HepG2 (cell line): Measurements from ENCODE around the gene YWHAB. TPM values are rescaled to one million over a fixed set of nuclear protein-coding genes. Genes with fewer than 3 reads are reported as not detected.
A peak's percentile ranks its signal among the peaks of the same experiment; 100 is the strongest.

Source experiments
- ARNT2 ChIP-seq: sonication (generic); formaldehyde crosslinking; IDR thresholded peaks from 2 replicates; pipeline ENCODE4 v1.8.0; 2022; ENCODE audit warnings: mild to moderate bottlenecking, low read depth, missing genetic modification reagents, moderate library complexity
- CBFB ChIP-seq: sonication (generic); formaldehyde crosslinking; IDR thresholded peaks from 2 replicates; pipeline ENCODE4 v1.4.0; 2020; ENCODE audit warnings: missing genetic modification reagents
- MED8 ChIP-seq: sonication (generic); formaldehyde crosslinking; IDR thresholded peaks from 2 replicates; pipeline ENCODE4 v1.8.1; 2023; ENCODE audit warnings: mild to moderate bottlenecking, missing genetic modification reagents; ENCODE audit not compliant: insufficient replicate concordance
- RBFOX2 ChIP-seq: fragments of 200-400 bp; formaldehyde crosslinking; IDR thresholded peaks from 2 replicates; pipeline ENCODE4 v1.6.1; 2017; ENCODE audit warnings: low read depth, mild to moderate bottlenecking, low read length
- RXRA ChIP-seq: sonication (generic); formaldehyde crosslinking; IDR thresholded peaks from 2 replicates; pipeline ENCODE4 v1.5.1; 2020; ENCODE audit warnings: missing genetic modification reagents
- TAF1 ChIP-seq: sonication (generic); formaldehyde crosslinking; IDR thresholded peaks from 2 replicates; pipeline ENCODE4 v1.4.0; 2020; ENCODE audit warnings: missing genetic modification reagents
- ZBTB14 ChIP-seq: sonication (generic); formaldehyde crosslinking; IDR thresholded peaks from 2 replicates; pipeline ENCODE4 v1.4.0; 2020; ENCODE audit warnings: missing genetic modification reagents
- ZBTB33 ChIP-seq: sonication (generic); formaldehyde crosslinking; IDR thresholded peaks from 2 replicates; pipeline ENCODE4 v1.4.0; 2020; ENCODE audit warnings: missing genetic modification reagents
- ZBTB46 ChIP-seq: sonication (generic); formaldehyde crosslinking; IDR thresholded peaks from 2 replicates; pipeline ENCODE4 v1.4.0; 2020; ENCODE audit warnings: mild to moderate bottlenecking, missing genetic modification reagents, borderline replicate concordance
- ZFP37 ChIP-seq: sonication (generic); formaldehyde crosslinking; IDR thresholded peaks from 2 replicates; pipeline ENCODE4 v1.4.0; 2020; ENCODE audit warnings: missing genetic modification reagents, borderline replicate concordance
- ZNF235 ChIP-seq: sonication (generic); formaldehyde crosslinking; IDR thresholded peaks from 2 replicates; pipeline ENCODE4 v1.8.1; 2023; ENCODE audit warnings: mild to moderate bottlenecking, missing genetic modification reagents, borderline replicate concordance
- ZNF275 ChIP-seq: sonication (generic); formaldehyde crosslinking; IDR thresholded peaks from 2 replicates; pipeline ENCODE4 v1.8.0; 2022; ENCODE audit warnings: missing genetic modification reagents, mild to moderate bottlenecking, inconsistent platforms, borderline replicate concordance
- ZNF646 ChIP-seq: sonication (generic); formaldehyde crosslinking; IDR thresholded peaks from 2 replicates; pipeline ENCODE4 v1.9.0; 2021; ENCODE audit warnings: mild to moderate bottlenecking, missing genetic modification reagents
- polyA plus RNA-seq, 8 experiments: library from polyadenylated mRNA; depleted of rRNA in 3 of 8; stranded (reverse) in 7 of 8; unstranded in 1 of 8; fragments of >200 nt; fragmentation: Illumina TruSeq in 4 of 8; extraction: Trizol in 4 of 8; gene quantifications; 2 replicates each; pipeline versions ENCODE4 v1.2.1 to v1.2.3, GENCODE V29; 2011 to 2016; ENCODE audit warnings: low read depth in 4 of 8, missing spikeins in 1 of 8, mixed read lengths in 1 of 8; ENCODE audit not compliant: insufficient read depth in 1 of 8
- total RNA-seq, 5 experiments: library from RNA; depleted of rRNA; stranded (reverse); fragments of >200 nt; fragmentation: Illumina TruSeq; extraction: Trizol; gene quantifications; 2 replicates each; pipeline ENCODE4 v1.2.3, GENCODE V29; 2016; ENCODE audit warnings: low read depth in 1 of 5

Gene YWHAB
- total and polyA plus RNA-seq, 2 of the 13 experiments (the other 11 are each of a cell fraction or from before 2014, with no cell fraction given): 77.2 to 121 TPM

- TF ChIP-seq ZNF275 (CRISPR knock-in tag): peak; percentile 45; the same call in 1 of the 2 replicates
- peak; percentile 74 for TF ChIP-seq RXRA
- TF ChIP-seq MED8 (CRISPR knock-in tag): no peak
- no peak for TF ChIP-seq ZBTB14 (CRISPR knock-in tag)
- no peak for TF ChIP-seq ZNF646 (CRISPR knock-in tag)
- TF ChIP-seq TAF1 (CRISPR knock-in tag): peak; percentile 93
- peak; percentile 97 for TF ChIP-seq ZNF235 (CRISPR knock-in tag)
- no peak for TF ChIP-seq ZBTB46 (CRISPR knock-in tag)
- TF ChIP-seq ZFP37 (CRISPR knock-in tag): no peak
- TF ChIP-seq RBFOX2: peak; percentile 99
- TF ChIP-seq ARNT2: peak; percentile 92
- TF ChIP-seq CBFB (CRISPR knock-in tag): peak; percentile 81; the same call in 1 of the 2 replicates
- TF ChIP-seq ZBTB33 (CRISPR knock-in tag): no peak; the same call in 1 of the 2 replicates
Observed at GRCh38 chr20:44885392-44886265, at the start of gene YWHAB (continued).
